Activated T-helper 1 cell treated with Interleukin-2 at 50 U/mL for 16 hours (primary cell): Measurements from ENCODE around the gene TMEM150B.
"Not testable (repeated sequence)": the region's sequence is repeated elsewhere in the genome, so short reads cannot be mapped to it uniquely, and the experiment has no call there.

ENCODE experiments used
- DNase-seq: peaks from one replicate; pipeline ENCODE4 v3.0.0-alpha.2; 2020; ENCODE audit warnings: low read depth

TMEM150B gene

GRCh38 chr19:55339105-55339888 lies 14.2 kb upstream of the TMEM150B start, which contains the start of gene KMT5C:
Gene KMT5C (plus strand): TSS chr19:55339876. CDS start chr19:55341937, 2,061 bp downstream.
- DNase-seq, result peak; percentile 100

GRCh38 chr19:55336101-55336500 lies 11.0 kb upstream of the TMEM150B start:
- DNase-seq, result no peak

DNA sequence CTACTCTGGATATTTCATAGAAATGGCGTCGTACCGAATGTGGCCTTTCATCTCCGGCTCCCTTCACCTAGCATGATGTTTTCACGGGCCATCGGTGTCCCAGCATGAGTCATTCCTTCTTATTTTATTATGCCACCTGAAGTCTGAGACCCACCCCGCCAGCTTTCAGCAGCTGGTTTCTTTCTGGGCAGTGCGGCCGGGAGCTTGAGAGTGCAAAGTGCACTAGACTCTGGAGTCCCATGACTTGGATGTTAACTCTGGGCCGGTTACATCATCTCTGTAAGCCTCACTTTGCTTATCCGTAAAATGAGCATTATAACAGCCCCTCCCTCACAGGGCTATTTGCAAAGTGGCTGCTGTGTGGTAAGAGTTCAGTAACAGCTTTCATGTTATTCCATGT lies 8.7 kb upstream of the TMEM150B start:
- no peak for DNase-seq

- not testable (repeated sequence) for DNase-seq
Observed at GRCh38 chr19:55329791-55330190, 4.7 kb upstream of the TMEM150B start.

DNA sequence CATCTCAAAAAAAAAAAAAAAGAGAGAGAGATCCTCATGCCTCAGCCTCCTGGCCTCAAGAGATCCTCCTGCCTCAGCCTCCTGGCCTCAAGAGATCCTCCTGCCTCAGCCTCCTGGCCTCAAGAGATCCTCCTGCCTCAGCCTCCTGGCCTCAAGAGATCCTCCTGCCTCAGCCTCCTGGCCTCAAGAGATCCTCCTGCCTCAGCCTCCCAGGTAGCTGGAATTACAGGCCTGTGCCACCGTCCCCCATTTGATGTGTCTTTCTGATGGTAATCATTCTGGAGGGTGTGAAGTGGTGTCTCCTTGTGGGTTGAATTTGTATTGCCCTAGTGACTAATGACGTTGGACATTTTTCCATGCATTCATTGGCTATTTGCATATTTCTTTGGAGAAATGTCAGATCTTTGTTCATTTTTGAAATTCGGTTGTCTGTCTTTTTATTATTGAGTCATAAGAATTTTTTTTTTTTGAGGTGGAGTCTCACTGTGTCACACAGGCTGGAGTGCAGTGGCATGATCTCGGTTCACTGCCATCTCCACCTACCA lies 3.7 kb upstream of the TMEM150B start:
- not testable (repeated sequence) for DNase-seq

GRCh38 chr19:55324662-55325061 lies 479 bp downstream of the TMEM150B start:
- no peak for DNase-seq

GRCh38 chr19:55322204-55322885 lies 2.8 kb downstream of the TMEM150B start:
- no peak for DNase-seq

DNA sequence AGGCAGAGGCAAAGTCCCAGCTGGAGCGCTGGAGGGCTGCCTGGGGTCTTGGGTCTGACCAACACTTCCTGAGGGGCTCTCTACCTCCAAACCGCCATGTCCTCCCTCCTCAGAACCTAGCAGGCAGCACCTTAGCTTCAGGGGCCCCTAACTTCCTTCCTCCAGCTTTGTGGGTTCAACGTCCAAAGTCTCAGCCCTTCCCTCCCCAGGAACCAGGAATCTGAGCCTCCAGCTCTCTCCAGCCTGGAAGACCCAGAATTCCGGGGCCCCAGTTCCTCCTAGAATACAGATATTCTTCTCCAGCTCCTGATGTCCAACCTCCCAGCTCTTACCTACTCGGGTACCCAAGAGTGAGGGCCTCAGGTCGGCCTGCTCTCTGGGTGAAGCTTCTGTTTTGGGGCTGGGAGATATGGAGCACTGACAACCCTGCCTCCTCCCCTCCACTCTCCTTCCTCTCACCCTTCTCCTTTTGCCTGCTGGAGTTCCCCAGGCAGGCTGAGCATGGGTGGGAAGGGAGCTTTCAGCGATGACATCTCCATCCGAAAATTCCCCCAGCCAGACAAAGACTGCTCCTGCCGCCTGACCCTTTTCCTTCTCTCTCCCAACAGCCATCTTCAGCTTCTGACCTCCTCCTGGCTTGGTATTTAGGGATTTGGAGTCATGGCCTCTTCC lies 3.5 kb downstream of the TMEM150B start:
- no peak for DNase-seq

GRCh38 chr19:55320844-55321419 lies 4.2 kb downstream of the TMEM150B start:
- DNase-seq, result no peak

DNA sequence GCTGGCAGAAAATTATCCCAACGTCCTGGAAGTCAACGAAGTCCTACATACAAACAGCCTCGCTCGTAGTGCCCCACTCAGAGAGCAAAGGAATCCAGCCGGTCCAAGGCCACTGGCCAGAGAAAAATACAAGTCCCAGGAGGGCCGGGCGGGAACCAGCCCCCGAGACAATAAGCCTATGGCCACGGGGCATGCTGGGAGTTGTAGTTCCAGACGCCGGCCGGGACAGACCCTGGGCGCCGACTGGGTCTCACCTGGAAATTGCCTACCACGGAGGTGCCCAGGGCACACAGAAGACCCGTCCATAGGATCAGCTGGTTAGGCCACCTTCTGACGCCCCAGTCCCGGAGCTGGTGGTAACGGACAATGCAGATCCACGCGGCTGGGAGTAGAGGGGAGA lies 5.4 kb downstream of the TMEM150B start:
- DNase-seq, result no peak

- no peak for DNase-seq
Observed at GRCh38 chr19:55316646-55317045, 8.5 kb downstream of the TMEM150B start.

GRCh38 chr19:55315956-55316525 lies 9.1 kb downstream of the TMEM150B start:
- no peak for DNase-seq

DNA sequence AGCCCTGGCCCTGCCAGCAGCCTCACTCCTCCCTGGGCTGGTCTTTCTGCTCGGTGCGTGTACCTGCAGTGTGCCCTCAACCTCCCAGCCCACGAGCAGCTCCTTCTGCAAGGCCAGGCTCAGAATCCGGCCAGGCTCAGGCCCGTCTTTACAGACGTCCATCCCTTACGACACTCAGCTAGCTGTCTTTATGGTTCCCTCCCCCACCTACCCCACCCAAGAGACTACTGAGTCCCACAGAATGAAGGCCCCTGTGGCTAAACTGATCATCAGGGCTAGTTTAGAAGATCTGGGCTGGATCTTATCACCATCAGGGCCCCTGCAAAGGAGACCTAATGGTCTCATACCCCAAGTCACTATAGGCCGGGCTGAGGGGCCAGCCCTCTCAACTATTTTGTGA lies 10.7 kb downstream of the TMEM150B start:
- DNase-seq, result no peak

GRCh38 chr19:55312621-55313512 lies 12.3 kb downstream of the TMEM150B start:
- no peak for DNase-seq

- DNase-seq, result no peak
Observed at GRCh38 chr19:55311797-55312196, 13.3 kb downstream of the TMEM150B start.

DNA sequence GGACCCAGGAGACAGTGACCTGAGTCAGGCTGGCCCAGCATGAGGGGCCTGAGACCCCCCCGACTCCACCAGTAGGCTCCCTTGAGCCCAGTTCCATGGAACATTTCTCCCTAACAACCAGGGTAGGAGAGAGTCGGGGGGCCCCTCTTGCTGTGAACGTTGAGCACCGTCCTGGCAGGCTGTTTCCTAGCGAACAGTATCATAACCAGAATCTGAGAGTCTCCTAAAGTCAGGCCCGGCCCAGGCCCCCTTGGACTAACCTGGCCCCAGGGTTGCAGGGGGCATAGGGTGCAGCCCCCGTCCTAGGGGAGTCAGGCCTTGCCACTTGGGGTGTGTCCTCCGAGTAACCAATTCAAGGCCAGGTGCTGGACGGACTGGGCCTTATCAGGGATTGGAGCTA lies 13.7 kb downstream of the TMEM150B start:
- DNase-seq, result no peak

GRCh38 chr19:55310498-55310897 lies 14.6 kb downstream of the TMEM150B start:
- no peak for DNase-seq

DNA sequence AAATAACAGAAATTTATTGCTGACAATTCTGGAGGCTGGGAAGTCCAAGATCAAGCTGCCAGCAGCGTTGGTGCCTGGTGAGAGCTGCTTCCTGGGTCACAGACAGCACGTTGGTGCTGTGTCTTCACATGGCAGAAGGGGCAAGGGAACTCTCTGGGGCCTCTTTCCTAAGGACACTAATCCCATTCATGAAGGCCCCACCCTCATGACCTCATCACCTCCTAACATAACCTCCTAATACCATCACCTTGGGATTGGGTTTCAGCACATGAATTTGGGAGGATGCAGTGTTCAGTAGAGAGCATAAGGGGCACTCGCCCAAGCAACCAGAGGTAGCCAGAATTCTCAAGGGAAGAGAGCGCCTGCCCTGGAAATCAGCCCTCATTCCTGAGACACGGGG lies 15.7 kb downstream of the TMEM150B start:
- DNase-seq, result no peak

- DNase-seq, result no peak
Observed at GRCh38 chr19:55308281-55308680, 16.9 kb downstream of the TMEM150B start.

- no peak for DNase-seq
Observed at GRCh38 chr19:55306712-55307111, 18.4 kb downstream of the TMEM150B start.
